ENCODE results near the gene CLDN17. TPM values are rescaled to one million over a fixed set of nuclear protein-coding genes. Genes with fewer than 3 reads are reported as not detected.

Gene CLDN17
- polyA plus RNA-seq, 1 donor (not counting 4 experiments of a cell fraction or from before 2014, with no cell fraction given) = 0.28 TPM

GRCh38 chr21:30207252-30207579, 40.6 kb upstream of the CLDN17 start:
- no peak overlapping the region for H3K9ac ChIP-seq (ENCODE audit: control insufficient read depth, extremely low read depth, insufficient read depth, low read length)
- dilution Hi-C loops (cut with MboI; ENCODE audit: extremely low pct_ligation_motif_present, low sequenced_read_pairs) = no loop called here
- H3K79me2 ChIP-seq (ENCODE audit: control insufficient read depth, insufficient read depth, low read length) = no peaks in the 10 kb centered on the region
- H3K4me2 ChIP-seq (ENCODE audit: control insufficient read depth, extremely low read depth, insufficient read depth, low read depth, low read length) = peak overlapping the region; percentile 75
- H2AFZ ChIP-seq (ENCODE audit: control insufficient read depth, low read length) = peak overlapping the region; percentile 93
- FAIRE-seq (no peak), DNase-seq (ENCODE audit: low read depth, low spot score) (no peak)
- peak overlapping the region in 1 of 3 experiments; percentile 39 for H3K4me3 ChIP-seq (ENCODE audit: control insufficient read depth in 2 of 3, extremely low read depth in 1 of 3, insufficient read depth in 2 of 3, low read depth in 1 of 3, low read length in 3 of 3)
- H3K36me3 ChIP-seq (ENCODE audit: control insufficient read depth in 2 of 2, extremely low read depth in 1 of 2, insufficient read depth in 2 of 2, low read length in 2 of 2) = no peaks in the 10 kb centered on the region
- H3K4me1 ChIP-seq (ENCODE audit: control insufficient read depth, extremely low read depth, insufficient read depth, low read length) = peaks cover 11% of the 10 kb centered on the region
- H3K27me3 ChIP-seq (ENCODE audit: control insufficient read depth, extremely low read depth, insufficient read depth, low read length) = no peaks in the 10 kb centered on the region
- H3K9me3 ChIP-seq (ENCODE audit: control insufficient read depth, low read depth, low read length) = no peaks in the 10 kb centered on the region
- H3K9me1 ChIP-seq (ENCODE audit: control insufficient read depth, extremely low read depth, insufficient read depth, low read length) = no peaks in the 10 kb centered on the region
- H4K20me1 ChIP-seq (ENCODE audit: control insufficient read depth, extremely low read depth, insufficient read depth, low read length) = no peaks in the 10 kb centered on the region
- TF ChIP-seq EZH2 (IDR thresholded peaks at IDR 0.05; ENCODE audit: low read length) = no peak
- TF ChIP-seq, protein P1, sequence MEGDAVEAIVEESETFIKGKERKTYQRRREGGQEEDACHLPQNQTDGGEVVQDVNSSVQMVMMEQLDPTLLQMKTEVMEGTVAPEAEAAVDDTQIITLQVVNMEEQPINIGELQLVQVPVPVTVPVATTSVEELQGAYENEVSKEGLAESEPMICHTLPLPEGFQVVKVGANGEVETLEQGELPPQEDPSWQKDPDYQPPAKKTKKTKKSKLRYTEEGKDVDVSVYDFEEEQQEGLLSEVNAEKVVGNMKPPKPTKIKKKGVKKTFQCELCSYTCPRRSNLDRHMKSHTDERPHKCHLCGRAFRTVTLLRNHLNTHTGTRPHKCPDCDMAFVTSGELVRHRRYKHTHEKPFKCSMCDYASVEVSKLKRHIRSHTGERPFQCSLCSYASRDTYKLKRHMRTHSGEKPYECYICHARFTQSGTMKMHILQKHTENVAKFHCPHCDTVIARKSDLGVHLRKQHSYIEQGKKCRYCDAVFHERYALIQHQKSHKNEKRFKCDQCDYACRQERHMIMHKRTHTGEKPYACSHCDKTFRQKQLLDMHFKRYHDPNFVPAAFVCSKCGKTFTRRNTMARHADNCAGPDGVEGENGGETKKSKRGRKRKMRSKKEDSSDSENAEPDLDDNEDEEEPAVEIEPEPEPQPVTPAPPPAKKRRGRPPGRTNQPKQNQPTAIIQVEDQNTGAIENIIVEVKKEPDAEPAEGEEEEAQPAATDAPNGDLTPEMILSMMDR (optimal IDR thresholded peaks at IDR 0.05 in 1 of 3, IDR thresholded peaks at IDR 0.05 in 1 of 3, conservative IDR thresholded peaks at IDR 0.05 in 1 of 3; ENCODE audit: extremely low read depth in 1 of 3, insufficient read depth in 2 of 3, low read length in 3 of 3) = no peak
- H3K27ac ChIP-seq (ENCODE audit: control insufficient read depth, insufficient read depth, low read length) = peak overlapping the region; percentile 62

DNA sequence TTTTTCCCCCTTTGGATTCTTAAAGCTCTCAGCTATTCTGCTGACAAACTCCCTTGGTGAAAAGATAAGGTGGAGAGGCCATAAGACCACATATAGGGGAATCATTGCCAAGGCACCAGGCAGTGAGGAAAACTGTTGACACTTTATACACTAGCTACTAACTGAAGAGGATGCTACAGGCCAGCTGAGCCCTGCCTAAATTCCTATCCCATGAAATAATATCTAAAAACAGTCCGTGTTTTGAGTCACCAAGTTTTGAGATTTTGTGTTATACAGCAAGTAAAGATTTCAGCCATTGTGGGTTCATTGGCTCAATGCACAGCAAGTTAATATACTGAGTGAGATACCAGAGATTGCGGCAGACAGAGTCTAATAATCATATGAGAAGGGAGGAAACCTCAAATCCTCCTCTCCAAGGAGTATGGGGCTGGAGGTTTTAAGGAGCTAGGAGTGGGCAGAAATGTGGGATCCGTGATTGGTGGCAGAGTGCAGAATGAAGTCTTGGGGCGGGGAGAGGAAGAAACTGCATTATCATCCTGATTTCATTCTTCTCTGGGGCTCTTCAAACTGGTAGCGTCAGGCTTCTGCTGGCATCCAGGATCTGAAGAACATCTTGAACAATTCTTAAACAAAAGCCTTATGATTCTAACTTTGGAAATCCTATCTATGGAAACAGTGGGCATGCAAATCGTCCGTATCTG, 40.1 kb upstream of the CLDN17 start:
- no peaks in the 10 kb centered on the region for H3K27me3 ChIP-seq (ENCODE audit: control insufficient read depth, extremely low read depth, insufficient read depth, low read length)
- H3K36me3 ChIP-seq (ENCODE audit: control insufficient read depth in 2 of 2, extremely low read depth in 1 of 2, insufficient read depth in 2 of 2, low read length in 2 of 2) = no peaks in the 10 kb centered on the region
- no peaks in the 10 kb centered on the region for H4K20me1 ChIP-seq (ENCODE audit: control insufficient read depth, extremely low read depth, insufficient read depth, low read length)
- H2AFZ ChIP-seq (ENCODE audit: control insufficient read depth, low read length) = peak overlapping the region; percentile 93
- H3K9me1 ChIP-seq (ENCODE audit: control insufficient read depth, extremely low read depth, insufficient read depth, low read length) = no peaks in the 10 kb centered on the region
- TF ChIP-seq, protein P1 (optimal IDR thresholded peaks at IDR 0.05 in 1 of 3, IDR thresholded peaks at IDR 0.05 in 1 of 3, conservative IDR thresholded peaks at IDR 0.05 in 1 of 3; ENCODE audit: extremely low read depth in 1 of 3, insufficient read depth in 2 of 3, low read length in 3 of 3) = peak in 1 of 3 experiments; percentile 22
- TF ChIP-seq EZH2 (IDR thresholded peaks at IDR 0.05; ENCODE audit: low read length) = no peak
- H3K79me2 ChIP-seq (ENCODE audit: control insufficient read depth, insufficient read depth, low read length) = no peaks in the 10 kb centered on the region
- dilution Hi-C loops (cut with MboI; ENCODE audit: extremely low pct_ligation_motif_present, low sequenced_read_pairs) = no loop called here
- peak overlapping the region in 1 of 3 experiments; percentile 39 for H3K4me3 ChIP-seq (ENCODE audit: control insufficient read depth in 2 of 3, extremely low read depth in 1 of 3, insufficient read depth in 2 of 3, low read depth in 1 of 3, low read length in 3 of 3)
- H3K4me1 ChIP-seq (ENCODE audit: control insufficient read depth, extremely low read depth, insufficient read depth, low read length) = peaks cover 11% of the 10 kb centered on the region
- peak overlapping the region; percentile 75 for H3K4me2 ChIP-seq (ENCODE audit: control insufficient read depth, extremely low read depth, insufficient read depth, low read depth, low read length)
- H3K9ac ChIP-seq (ENCODE audit: control insufficient read depth, extremely low read depth, insufficient read depth, low read length) = no peak overlapping the region
- H3K27ac ChIP-seq (ENCODE audit: control insufficient read depth, insufficient read depth, low read length) = peak overlapping the region; percentile 62
- H3K9me3 ChIP-seq (ENCODE audit: control insufficient read depth, low read depth, low read length) = no peaks in the 10 kb centered on the region
- peak; percentile 78 for FAIRE-seq
- DNase-seq (ENCODE audit: low read depth, low spot score) = peak; percentile 15

Data from keratinocyte (primary cell).